HepG2 (cell line): ENCODE data around the gene CWF19L2. TPM values are rescaled to one million over a fixed set of nuclear protein-coding genes. Genes with fewer than 3 reads are reported as not detected.

ENCODE experiments used
- DNMT3B ChIP-seq: conservative IDR thresholded peaks from 2 replicates; pipeline ENCODE4 v1.6.1; 2016; ENCODE audit warnings: missing biosample characterization, control low read depth
- MAFG ChIP-seq: sonication (generic); formaldehyde crosslinking; IDR thresholded peaks from 2 replicates; pipeline ENCODE4 v1.5.1; 2020; ENCODE audit warnings: mild to moderate bottlenecking, missing genetic modification reagents
- NFIC ChIP-seq: IDR thresholded peaks from 2 replicates; pipeline ENCODE4 v1.6.1; 2012; ENCODE audit warnings: mild to moderate bottlenecking, low read length, inconsistent platforms
- PAX8 ChIP-seq: sonication (generic); formaldehyde crosslinking; IDR thresholded peaks from 2 replicates; pipeline ENCODE4 v1.8.0; 2022; ENCODE audit warnings: mild to moderate bottlenecking, missing genetic modification reagents, borderline replicate concordance
- POGZ ChIP-seq: sonication (generic); formaldehyde crosslinking; IDR thresholded peaks from 2 replicates; pipeline ENCODE4 v1.4.0; 2020; ENCODE audit warnings: mild to moderate bottlenecking, missing genetic modification reagents
- RBM22 ChIP-seq: fragments of 200-400 bp; formaldehyde crosslinking; optimal IDR thresholded peaks from 2 replicates; pipeline ENCODE3; 2017; ENCODE audit warnings: mild to moderate bottlenecking, low read length, moderate library complexity
- SOX13 ChIP-seq, 3 experiments: fragments of 450-650 bp in 1 of 3; sonication (generic) in 1 of 3; formaldehyde crosslinking in 1 of 3; IDR thresholded peaks in 2 of 3; conservative IDR thresholded peaks in 1 of 3; 2 replicates each; pipeline versions ENCODE4 v1.5.0 to v1.6.1; 2016 to 2020; ENCODE audit warnings: antibody characterized with exemption in 1 of 3, mild to moderate bottlenecking in 1 of 3, missing compliant biosample characterization in 1 of 3, missing genetic modification reagents in 1 of 3, moderate library complexity in 1 of 3
- SRSF1 ChIP-seq: fragments of 200-400 bp; formaldehyde crosslinking; optimal IDR thresholded peaks from 2 replicates; pipeline ENCODE3; 2017; ENCODE audit warnings: mild to moderate bottlenecking, low read depth, low read length, moderate library complexity
- TAF1 ChIP-seq: sonication (generic); formaldehyde crosslinking; IDR thresholded peaks from 2 replicates; pipeline ENCODE4 v1.4.0; 2020; ENCODE audit warnings: missing genetic modification reagents
- ZNF619 ChIP-seq: sonication (generic); formaldehyde crosslinking; IDR thresholded peaks from 2 replicates; pipeline ENCODE4 v1.4.0; 2020; ENCODE audit warnings: mild to moderate bottlenecking, missing genetic modification reagents
- ZNF749 ChIP-seq: sonication (generic); formaldehyde crosslinking; IDR thresholded peaks from 2 replicates; pipeline ENCODE4 v1.8.0; 2022; ENCODE audit warnings: mild to moderate bottlenecking, missing genetic modification reagents, moderate library complexity, borderline replicate concordance
- polyA plus RNA-seq, 8 experiments: library from polyadenylated mRNA; depleted of rRNA in 3 of 8; stranded (reverse) in 7 of 8; unstranded in 1 of 8; fragments of >200 nt; fragmentation: Illumina TruSeq in 4 of 8; extraction: Trizol in 4 of 8; gene quantifications; 2 replicates each; pipeline versions ENCODE4 v1.2.1 to v1.2.3, GENCODE V29; 2011 to 2016; ENCODE audit warnings: low read depth in 4 of 8, missing spikeins in 1 of 8, mixed read lengths in 1 of 8; ENCODE audit not compliant: insufficient read depth in 1 of 8
- total RNA-seq, 5 experiments: library from RNA; depleted of rRNA; stranded (reverse); fragments of >200 nt; fragmentation: Illumina TruSeq; extraction: Trizol; gene quantifications; 2 replicates each; pipeline ENCODE4 v1.2.3, GENCODE V29; 2016; ENCODE audit warnings: low read depth in 1 of 5
- TF ChIP-seq, protein P1 (sequence below): sonication (generic); formaldehyde crosslinking; IDR thresholded peaks from 2 replicates; pipeline ENCODE4 v1.5.1; 2020; ENCODE audit warnings: mild to moderate bottlenecking, missing genetic modification reagents
- TF ChIP-seq, protein P2 (sequence below): sonication (generic); formaldehyde crosslinking; IDR thresholded peaks from 2 replicates; pipeline ENCODE4 v1.8.1; 2023; ENCODE audit warnings: missing genetic modification reagents, inconsistent platforms, borderline replicate concordance
- TF ChIP-seq, protein P3 (sequence below): sonication (generic); formaldehyde crosslinking; IDR thresholded peaks from 2 replicates; pipeline ENCODE4 v1.5.0; 2020; ENCODE audit warnings: mild to moderate bottlenecking, missing genetic modification reagents, borderline replicate concordance
- TF ChIP-seq, protein P4 (sequence below): IDR thresholded peaks from 2 replicates; pipeline ENCODE4 v1.6.1; 2016; ENCODE audit warnings: mild to moderate bottlenecking
- TF ChIP-seq, protein P5 (sequence below): sonication (generic); formaldehyde crosslinking; IDR thresholded peaks from 2 replicates; pipeline ENCODE4 v1.4.0; 2020; ENCODE audit warnings: missing genetic modification reagents

Gene CWF19L2
- total and polyA plus RNA-seq, 2 of the 13 experiments (the other 11 are each of a cell fraction or from before 2014, with no cell fraction given): 2.2 to 18.6 TPM

DNA sequence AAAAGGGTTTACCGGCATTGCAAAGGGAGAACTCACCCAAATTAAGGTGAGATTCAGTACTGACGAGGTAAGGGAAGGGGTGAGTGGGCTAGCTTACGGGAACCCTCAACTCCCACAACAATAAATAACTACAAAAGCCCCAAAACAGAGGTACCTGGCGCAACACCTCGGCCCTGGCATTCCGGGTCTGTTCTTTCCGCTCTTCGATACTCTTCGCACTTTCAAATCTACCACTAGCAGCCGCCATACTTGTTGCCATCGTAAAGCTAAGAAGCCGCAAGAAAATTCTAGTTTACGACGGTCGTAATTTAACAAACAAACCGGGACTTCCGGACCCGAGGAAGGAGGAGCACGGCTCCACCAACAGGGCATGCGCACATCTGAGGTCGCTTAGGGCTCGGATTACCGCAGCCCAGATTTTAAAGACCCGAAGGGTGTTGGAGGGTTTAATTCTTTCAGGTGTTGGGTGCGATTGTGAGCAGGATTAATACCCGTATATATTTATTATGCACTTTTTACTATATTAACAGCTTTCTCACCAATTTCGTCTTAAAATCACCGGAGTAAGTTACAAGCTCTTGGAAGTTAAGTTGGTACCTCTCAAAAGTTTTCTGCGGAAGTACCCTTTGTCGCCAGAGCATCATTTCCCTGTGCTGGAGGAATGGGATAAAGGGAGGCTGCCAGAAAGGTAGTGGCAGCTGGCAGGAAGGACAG is at the start of gene CWF19L2 (continued):
- TF ChIP-seq, protein P1, sequence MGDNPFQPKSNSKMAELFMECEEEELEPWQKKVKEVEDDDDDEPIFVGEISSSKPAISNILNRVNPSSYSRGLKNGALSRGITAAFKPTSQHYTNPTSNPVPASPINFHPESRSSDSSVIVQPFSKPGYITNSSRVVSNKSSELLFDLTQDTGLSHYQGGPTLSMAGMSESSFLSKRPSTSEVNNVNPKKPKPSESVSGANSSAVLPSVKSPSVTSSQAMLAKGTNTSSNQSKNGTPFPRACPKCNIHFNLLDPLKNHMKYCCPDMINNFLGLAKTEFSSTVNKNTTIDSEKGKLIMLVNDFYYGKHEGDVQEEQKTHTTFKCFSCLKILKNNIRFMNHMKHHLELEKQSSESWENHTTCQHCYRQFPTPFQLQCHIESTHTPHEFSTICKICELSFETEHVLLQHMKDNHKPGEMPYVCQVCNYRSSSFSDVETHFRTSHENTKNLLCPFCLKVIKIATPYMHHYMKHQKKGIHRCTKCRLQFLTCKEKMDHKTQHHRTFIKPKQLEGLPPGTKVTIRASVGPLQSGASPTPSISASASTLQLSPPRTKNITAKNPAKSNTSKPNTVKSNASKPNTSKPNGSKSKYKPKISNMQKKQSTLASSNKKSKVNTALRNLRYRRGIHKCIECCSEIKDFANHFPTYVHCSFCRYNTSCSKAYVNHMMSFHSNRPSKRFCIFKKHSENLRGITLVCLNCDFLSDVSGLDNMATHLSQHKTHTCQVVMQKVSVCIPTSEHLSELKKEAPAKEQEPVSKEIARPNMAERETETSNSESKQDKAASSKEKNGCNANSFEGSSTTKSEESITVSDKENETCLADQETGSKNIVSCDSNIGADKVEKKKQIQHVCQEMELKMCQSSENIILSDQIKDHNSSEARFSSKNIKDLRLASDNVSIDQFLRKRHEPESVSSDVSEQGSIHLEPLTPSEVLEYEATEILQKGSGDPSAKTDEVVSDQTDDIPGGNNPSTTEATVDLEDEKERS: 0 out of 2 replicates have a peak, but pooled peaks have one; percentile 56
- TF ChIP-seq TAF1 (CRISPR knock-in tag): peak; percentile 82
- TF ChIP-seq, protein P2, sequence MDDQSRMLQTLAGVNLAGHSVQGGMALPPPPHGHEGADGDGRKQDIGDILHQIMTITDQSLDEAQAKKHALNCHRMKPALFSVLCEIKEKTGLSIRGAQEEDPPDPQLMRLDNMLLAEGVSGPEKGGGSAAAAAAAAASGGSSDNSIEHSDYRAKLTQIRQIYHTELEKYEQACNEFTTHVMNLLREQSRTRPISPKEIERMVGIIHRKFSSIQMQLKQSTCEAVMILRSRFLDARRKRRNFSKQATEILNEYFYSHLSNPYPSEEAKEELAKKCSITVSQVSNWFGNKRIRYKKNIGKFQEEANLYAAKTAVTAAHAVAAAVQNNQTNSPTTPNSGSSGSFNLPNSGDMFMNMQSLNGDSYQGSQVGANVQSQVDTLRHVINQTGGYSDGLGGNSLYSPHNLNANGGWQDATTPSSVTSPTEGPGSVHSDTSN (CRISPR knock-in tag): no peak
- TF ChIP-seq, protein P3, sequence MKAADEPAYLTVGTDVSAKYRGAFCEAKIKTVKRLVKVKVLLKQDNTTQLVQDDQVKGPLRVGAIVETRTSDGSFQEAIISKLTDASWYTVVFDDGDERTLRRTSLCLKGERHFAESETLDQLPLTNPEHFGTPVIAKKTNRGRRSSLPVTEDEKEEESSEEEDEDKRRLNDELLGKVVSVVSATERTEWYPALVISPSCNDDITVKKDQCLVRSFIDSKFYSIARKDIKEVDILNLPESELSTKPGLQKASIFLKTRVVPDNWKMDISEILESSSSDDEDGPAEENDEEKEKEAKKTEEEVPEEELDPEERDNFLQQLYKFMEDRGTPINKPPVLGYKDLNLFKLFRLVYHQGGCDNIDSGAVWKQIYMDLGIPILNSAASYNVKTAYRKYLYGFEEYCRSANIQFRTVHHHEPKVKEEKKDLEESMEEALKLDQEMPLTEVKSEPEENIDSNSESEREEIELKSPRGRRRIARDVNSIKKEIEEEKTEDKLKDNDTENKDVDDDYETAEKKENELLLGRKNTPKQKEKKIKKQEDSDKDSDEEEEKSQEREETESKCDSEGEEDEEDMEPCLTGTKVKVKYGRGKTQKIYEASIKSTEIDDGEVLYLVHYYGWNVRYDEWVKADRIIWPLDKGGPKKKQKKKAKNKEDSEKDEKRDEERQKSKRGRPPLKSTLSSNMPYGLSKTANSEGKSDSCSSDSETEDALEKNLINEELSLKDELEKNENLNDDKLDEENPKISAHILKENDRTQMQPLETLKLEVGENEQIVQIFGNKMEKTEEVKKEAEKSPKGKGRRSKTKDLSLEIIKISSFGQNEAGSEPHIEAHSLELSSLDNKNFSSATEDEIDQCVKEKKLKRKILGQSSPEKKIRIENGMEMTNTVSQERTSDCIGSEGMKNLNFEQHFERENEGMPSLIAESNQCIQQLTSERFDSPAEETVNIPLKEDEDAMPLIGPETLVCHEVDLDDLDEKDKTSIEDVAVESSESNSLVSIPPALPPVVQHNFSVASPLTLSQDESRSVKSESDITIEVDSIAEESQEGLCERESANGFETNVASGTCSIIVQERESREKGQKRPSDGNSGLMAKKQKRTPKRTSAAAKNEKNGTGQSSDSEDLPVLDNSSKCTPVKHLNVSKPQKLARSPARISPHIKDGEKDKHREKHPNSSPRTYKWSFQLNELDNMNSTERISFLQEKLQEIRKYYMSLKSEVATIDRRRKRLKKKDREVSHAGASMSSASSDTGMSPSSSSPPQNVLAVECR (CRISPR knock-in tag): peak; percentile 85
- TF ChIP-seq, protein P4, sequence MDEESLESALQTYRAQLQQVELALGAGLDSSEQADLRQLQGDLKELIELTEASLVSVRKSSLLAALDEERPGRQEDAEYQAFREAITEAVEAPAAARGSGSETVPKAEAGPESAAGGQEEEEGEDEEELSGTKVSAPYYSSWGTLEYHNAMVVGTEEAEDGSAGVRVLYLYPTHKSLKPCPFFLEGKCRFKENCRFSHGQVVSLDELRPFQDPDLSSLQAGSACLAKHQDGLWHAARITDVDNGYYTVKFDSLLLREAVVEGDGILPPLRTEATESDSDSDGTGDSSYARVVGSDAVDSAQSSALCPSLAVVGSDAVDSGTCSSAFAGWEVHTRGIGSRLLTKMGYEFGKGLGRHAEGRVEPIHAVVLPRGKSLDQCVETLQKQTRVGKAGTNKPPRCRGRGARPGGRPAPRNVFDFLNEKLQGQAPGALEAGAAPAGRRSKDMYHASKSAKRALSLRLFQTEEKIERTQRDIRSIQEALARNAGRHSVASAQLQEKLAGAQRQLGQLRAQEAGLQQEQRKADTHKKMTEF (CRISPR knock-in tag): peak; percentile 65
- TF ChIP-seq NFIC: peak; percentile 49; the same call in 1 of the 2 replicates
- no peak for TF ChIP-seq ZNF619 (CRISPR knock-in tag)
- TF ChIP-seq, protein P5, sequence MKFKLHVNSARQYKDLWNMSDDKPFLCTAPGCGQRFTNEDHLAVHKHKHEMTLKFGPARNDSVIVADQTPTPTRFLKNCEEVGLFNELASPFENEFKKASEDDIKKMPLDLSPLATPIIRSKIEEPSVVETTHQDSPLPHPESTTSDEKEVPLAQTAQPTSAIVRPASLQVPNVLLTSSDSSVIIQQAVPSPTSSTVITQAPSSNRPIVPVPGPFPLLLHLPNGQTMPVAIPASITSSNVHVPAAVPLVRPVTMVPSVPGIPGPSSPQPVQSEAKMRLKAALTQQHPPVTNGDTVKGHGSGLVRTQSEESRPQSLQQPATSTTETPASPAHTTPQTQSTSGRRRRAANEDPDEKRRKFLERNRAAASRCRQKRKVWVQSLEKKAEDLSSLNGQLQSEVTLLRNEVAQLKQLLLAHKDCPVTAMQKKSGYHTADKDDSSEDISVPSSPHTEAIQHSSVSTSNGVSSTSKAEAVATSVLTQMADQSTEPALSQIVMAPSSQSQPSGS (CRISPR knock-in tag): peak; percentile 37; the same call in 1 of the 2 replicates
- no peak for TF ChIP-seq SOX13 (IDR thresholded peaks at IDR 0.05)
- TF ChIP-seq SOX13 (CRISPR knock-in tag; conservative IDR thresholded peaks at IDR 0.05 in 1 of 2, IDR thresholded peaks at IDR 0.05 in 1 of 2): peak in 1 of 2 experiments; percentile 30; a peak in 1 of 4 replicates
- no peak for TF ChIP-seq RBM22
- no peak for TF ChIP-seq PAX8
- TF ChIP-seq MAFG (CRISPR knock-in tag): no peak
- TF ChIP-seq DNMT3B (CRISPR knock-in tag): no peak
- TF ChIP-seq ZNF749 (CRISPR knock-in tag): peak; percentile 43; the same call in 1 of the 2 replicates
- peak; percentile 68 for TF ChIP-seq POGZ
- no peak for TF ChIP-seq SRSF1
